Neural crest cell (in vitro differentiated cells): ENCODE measurements around the gene TMEM94. TPM values are rescaled to one million over a fixed set of nuclear protein-coding genes. Genes with fewer than 3 reads are reported as not detected.

Source experiments
- DNase-seq: peaks from one replicate; pipeline ENCODE4 v3.0.0; 2021; ENCODE audit warnings: low read depth, mixed read lengths, low spot score
- H3K27ac Mint-ChIP-seq: one replicate; pipeline ENCODE4 v1.8.0; 2021; ENCODE audit warnings: mild to moderate bottlenecking, mixed read lengths; ENCODE audit not compliant: unreplicated experiment
- H3K27me3 Mint-ChIP-seq: 2 replicates; pipeline ENCODE4 v1.8.0; 2021; ENCODE audit warnings: low read depth, mild to moderate bottlenecking, mixed read lengths
- H3K36me3 Mint-ChIP-seq: 2 replicates; pipeline ENCODE4 v1.8.0; 2021; ENCODE audit warnings: low read depth, mild to moderate bottlenecking, mixed read lengths
- H3K4me1 Mint-ChIP-seq: 2 replicates; pipeline ENCODE4 v1.8.0; 2021; ENCODE audit warnings: mixed read lengths
- H3K4me3 Mint-ChIP-seq: one replicate; pipeline ENCODE4 v1.8.0; 2021; ENCODE audit warnings: mild to moderate bottlenecking, mixed read lengths
- H3K9me3 Mint-ChIP-seq: 2 replicates; pipeline ENCODE4 v1.8.0; 2021; ENCODE audit warnings: mixed read lengths
- CTCF ChIP-seq: fragments of 200-600 bp; sonication (generic); conservative IDR thresholded peaks from 2 replicates; pipeline ENCODE4 v1.5.0; 2021; ENCODE audit warnings: antibody characterized with exemption, mild to moderate bottlenecking
- total RNA-seq: library from RNA; stranded (reverse); gene quantifications from 2 replicates; pipeline ENCODE4 v1.2.1, GENCODE V29; 2021

Gene TMEM94
- total RNA-seq, 1 donor from 2014 or later, result 131 TPM

GRCh38 chr17:75459590-75460267, 3.3 kb downstream of the TMEM94 start:
- no peak overlapping the region for H3K4me3 Mint-ChIP-seq
- no peak overlapping the region for H3K27ac Mint-ChIP-seq
- no peaks in the 10 kb centered on the region for H3K27me3 Mint-ChIP-seq
- TF ChIP-seq CTCF, result no peak
- peaks cover 47% of the 10 kb centered on the region for H3K4me1 Mint-ChIP-seq
- no peaks in the 10 kb centered on the region for H3K36me3 Mint-ChIP-seq
- H3K9me3 Mint-ChIP-seq, result no peaks in the 10 kb centered on the region
- no peak for DNase-seq

DNA sequence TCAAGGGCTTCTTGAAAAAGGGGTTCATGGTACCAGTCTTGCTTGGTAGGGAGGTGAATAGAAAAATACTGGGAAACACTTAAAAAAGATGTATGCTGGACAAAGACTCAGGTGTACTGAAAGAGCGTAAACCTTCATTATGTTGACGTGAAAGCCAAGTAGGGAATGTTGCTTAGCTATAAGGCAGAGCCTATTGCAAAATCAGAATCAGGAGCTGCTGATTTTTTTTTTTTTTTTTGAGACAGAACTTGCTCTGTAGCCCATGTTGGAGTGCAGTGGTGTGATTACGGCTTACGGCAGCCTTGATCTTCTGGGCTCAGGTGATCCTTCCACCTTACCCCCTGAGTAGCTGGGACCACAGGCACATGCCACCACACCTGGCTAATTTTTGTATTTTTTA, 3.9 kb downstream of the TMEM94 start:
- Mint-ChIP-seq H3K27ac (no peak overlapping the region), H3K9me3 (no peaks in the 10 kb centered on the region), H3K4me1 (peaks cover 46% of the 10 kb centered on the region), H3K27me3 (no peaks in the 10 kb centered on the region), H3K36me3 (no peaks in the 10 kb centered on the region), H3K4me3 (no peak overlapping the region)
- TF ChIP-seq CTCF, result no peak
- DNase-seq, result no peak

GRCh38 chr17:75463603-75464002, 7.2 kb downstream of the TMEM94 start:
- H3K27me3 Mint-ChIP-seq, result no peaks in the 10 kb centered on the region
- no peaks in the 10 kb centered on the region for H3K9me3 Mint-ChIP-seq
- DNase-seq, result no peak
- peaks cover 15% of the 10 kb centered on the region for H3K4me1 Mint-ChIP-seq
- no peak overlapping the region for H3K4me3 Mint-ChIP-seq
- H3K27ac Mint-ChIP-seq, result no peak overlapping the region
- TF ChIP-seq CTCF, result no peak
- peaks cover 4% of the 10 kb centered on the region for H3K36me3 Mint-ChIP-seq

DNA sequence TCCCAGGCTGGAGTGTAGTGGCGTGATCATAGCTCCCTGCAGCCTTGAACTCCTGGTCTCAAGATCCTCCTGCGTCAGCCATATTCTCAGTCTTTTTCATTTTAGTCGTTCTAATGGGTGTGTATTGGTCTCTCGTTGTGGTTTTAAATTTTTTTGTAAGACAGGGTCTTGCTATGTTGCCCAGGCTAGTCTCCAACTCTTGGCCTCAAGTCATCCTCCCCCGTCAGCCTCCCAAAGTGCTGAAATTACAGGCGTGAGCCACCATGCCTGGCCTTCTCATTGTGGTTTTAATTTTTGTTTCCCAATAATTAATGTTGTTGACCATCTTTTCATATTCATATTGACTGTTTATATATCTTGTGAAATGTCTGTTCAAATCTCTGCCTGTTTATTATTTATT, 8.6 kb downstream of the TMEM94 start:
- no peak for DNase-seq
- TF ChIP-seq CTCF, result no peak
- Mint-ChIP-seq H3K36me3 (peaks cover 4% of the 10 kb centered on the region), H3K27me3 (no peaks in the 10 kb centered on the region), H3K4me1 (peaks cover 6% of the 10 kb centered on the region), H3K9me3 (no peaks in the 10 kb centered on the region), H3K27ac (no peak overlapping the region), H3K4me3 (no peak overlapping the region)

DNA sequence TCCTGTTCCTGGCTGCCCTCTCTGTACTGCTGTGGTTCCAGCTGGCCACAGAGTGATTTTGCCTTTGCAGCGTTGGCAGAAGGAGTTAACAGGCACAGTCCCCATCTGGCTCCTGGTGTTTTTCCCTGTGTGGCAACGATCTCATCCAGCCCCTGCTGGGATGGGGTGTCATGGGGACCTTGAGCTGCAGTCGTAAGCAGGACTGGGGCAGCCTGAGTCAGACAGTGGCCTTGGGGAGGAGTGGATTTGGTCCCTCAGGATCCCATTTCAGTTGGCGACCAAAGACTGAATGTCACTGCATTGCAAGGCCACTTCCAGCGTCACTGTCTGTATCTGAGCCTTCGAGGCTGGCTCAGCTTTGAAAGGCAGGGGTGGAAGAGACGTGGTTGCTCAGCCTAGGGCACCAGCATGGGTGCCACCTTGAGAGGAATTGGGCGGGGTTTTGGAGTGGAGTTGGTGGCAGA, 11.9 kb downstream of the TMEM94 start:
- H3K4me1 Mint-ChIP-seq, result peaks cover 9% of the 10 kb centered on the region
- no peak for TF ChIP-seq CTCF
- DNase-seq, result no peak
- H3K9me3 Mint-ChIP-seq, result no peaks in the 10 kb centered on the region
- peaks cover 8% of the 10 kb centered on the region for H3K36me3 Mint-ChIP-seq
- H3K27me3 Mint-ChIP-seq, result no peaks in the 10 kb centered on the region
- H3K4me3 Mint-ChIP-seq, result no peak overlapping the region
- no peak overlapping the region for H3K27ac Mint-ChIP-seq
